ENCODE data around the gene AKAP6.

DNA sequence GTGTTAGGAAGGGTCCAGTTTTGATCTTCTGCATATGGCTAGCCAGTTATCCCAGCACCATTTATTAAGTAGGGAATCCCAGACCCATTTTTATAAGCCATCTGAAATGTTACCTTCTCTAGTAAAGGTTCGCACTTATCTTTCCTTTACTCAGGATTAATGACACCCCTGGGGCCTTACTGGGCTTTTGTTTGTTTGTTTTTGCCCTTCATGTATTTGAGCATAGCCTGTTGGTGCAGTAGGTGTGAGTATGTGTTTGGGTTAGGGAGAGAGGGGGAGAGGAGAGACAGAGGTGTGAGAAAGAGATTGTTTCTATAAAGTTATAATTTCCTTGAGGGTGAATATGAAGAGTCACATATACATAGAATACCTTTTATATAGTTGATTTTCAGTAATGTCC, 96.9 kb downstream of the AKAP6 start:
- TF ChIP-seq, protein P1, sequence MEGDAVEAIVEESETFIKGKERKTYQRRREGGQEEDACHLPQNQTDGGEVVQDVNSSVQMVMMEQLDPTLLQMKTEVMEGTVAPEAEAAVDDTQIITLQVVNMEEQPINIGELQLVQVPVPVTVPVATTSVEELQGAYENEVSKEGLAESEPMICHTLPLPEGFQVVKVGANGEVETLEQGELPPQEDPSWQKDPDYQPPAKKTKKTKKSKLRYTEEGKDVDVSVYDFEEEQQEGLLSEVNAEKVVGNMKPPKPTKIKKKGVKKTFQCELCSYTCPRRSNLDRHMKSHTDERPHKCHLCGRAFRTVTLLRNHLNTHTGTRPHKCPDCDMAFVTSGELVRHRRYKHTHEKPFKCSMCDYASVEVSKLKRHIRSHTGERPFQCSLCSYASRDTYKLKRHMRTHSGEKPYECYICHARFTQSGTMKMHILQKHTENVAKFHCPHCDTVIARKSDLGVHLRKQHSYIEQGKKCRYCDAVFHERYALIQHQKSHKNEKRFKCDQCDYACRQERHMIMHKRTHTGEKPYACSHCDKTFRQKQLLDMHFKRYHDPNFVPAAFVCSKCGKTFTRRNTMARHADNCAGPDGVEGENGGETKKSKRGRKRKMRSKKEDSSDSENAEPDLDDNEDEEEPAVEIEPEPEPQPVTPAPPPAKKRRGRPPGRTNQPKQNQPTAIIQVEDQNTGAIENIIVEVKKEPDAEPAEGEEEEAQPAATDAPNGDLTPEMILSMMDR (IDR thresholded peaks at IDR 0.05; ENCODE audit: low read length) = no peak
- no peak for TF ChIP-seq EZH2 (IDR thresholded peaks at IDR 0.05; ENCODE audit: borderline replicate concordance, low read length)
